Panc1 (cell line): Measurements from ENCODE around the gene SNAP47. TPM values are rescaled to one million over a fixed set of nuclear protein-coding genes. Genes with fewer than 3 reads are reported as not detected.

Experiments
- ATAC-seq: fragments of 200-7000 bp; cut with Tn5 transposase; 2 replicates; pipeline ENCODE4 v1.9.1; 2020; ENCODE audit warnings: mild to moderate bottlenecking, moderate library complexity
- BruUV-seq: library from RNA; stranded (reverse); fragments of 400-500 nt; replicated peaks from 2 replicates; lab custom pipeline; 2021; lab: Mats Ljungman, UMichigan
- CTCF ChIA-PET: fragments of 300-600 bp; sonication (Branson Sonifier 250); formaldehyde crosslinking; loops from one replicate; lab custom pipeline; 2022; ENCODE audit warnings: antibody characterized with exemption; lab: Charles Lee
- POLR2A ChIA-PET: fragments of 300-600 bp; sonication (Branson Sonifier 250); formaldehyde crosslinking; loops from one replicate; lab custom pipeline; 2022; ENCODE audit warnings: antibody characterized with exemption; lab: Charles Lee
- DNase-seq: peaks from one replicate; pipeline ENCODE4 v3.0.0-alpha.2; 2010; ENCODE audit warnings: low read depth, low spot score
- H3K27ac ChIP-seq: 2 replicates; pipeline ENCODE4 v1.5.1; 2011; ENCODE audit warnings: mild to moderate bottlenecking, low read length, inconsistent platforms
- H3K27me3 ChIP-seq: fragments of 200-500 bp; sonication (Bioruptor generic); 2 replicates; pipeline ENCODE4 v1.6.0; 2014; ENCODE audit warnings: low read length, inconsistent platforms; ENCODE audit not compliant: control insufficient read depth, insufficient read depth
- H3K36me3 ChIP-seq: fragments of 200-500 bp; sonication (Bioruptor generic); 2 replicates; pipeline ENCODE4 v1.5.1; 2014; ENCODE audit warnings: inconsistent platforms, mild to moderate bottlenecking, low read length, moderate library complexity; ENCODE audit not compliant: control insufficient read depth, insufficient read depth
- H3K4me1 ChIP-seq: 2 replicates; pipeline ENCODE4 v1.5.1; 2011; ENCODE audit warnings: inconsistent platforms, mild to moderate bottlenecking, low read length, moderate library complexity; ENCODE audit not compliant: control insufficient read depth, insufficient read depth
- H3K4me3 ChIP-seq, 2 experiments: 2 replicates each; pipeline ENCODE4 v1.5.1; 2011 to 2012; ENCODE audit warnings: low read depth in 2 of 2, low read length in 2 of 2, mild to moderate bottlenecking in 2 of 2, inconsistent platforms in 1 of 2, moderate library complexity in 1 of 2
- H3K9me3 ChIP-seq: fragments of 200-500 bp; sonication (Bioruptor generic); 2 replicates; pipeline ENCODE4 v1.5.1; 2014; ENCODE audit warnings: low read depth, mild to moderate bottlenecking, inconsistent platforms, low read length, moderate library complexity; ENCODE audit not compliant: control insufficient read depth, insufficient read depth
- CTCF ChIP-seq: fragments of 450-650 bp; IDR thresholded peaks from 2 replicates; pipeline ENCODE4 v1.5.1; 2017; ENCODE audit warnings: mild to moderate bottlenecking
- POLR2AphosphoS5 ChIP-seq: IDR thresholded peaks from 2 replicates; pipeline ENCODE4 v1.6.1; 2012; ENCODE audit warnings: mild to moderate bottlenecking, low read depth, low read length, moderate library complexity
- SIN3A ChIP-seq: IDR thresholded peaks from 2 replicates; pipeline ENCODE4 v1.6.1; 2012; ENCODE audit warnings: low read depth, mild to moderate bottlenecking, low read length, moderate library complexity, borderline replicate concordance; ENCODE audit not compliant: insufficient read depth
- TCF7L2 ChIP-seq: IDR thresholded peaks from 2 replicates; pipeline ENCODE4 v1.6.1; 2011; ENCODE audit warnings: mild to moderate bottlenecking, low read depth, low read length, inconsistent platforms
- in situ Hi-C: cut with HindIII; loops from 2 replicates; pipeline ENCODE4 v1.10.0; 2016; ENCODE audit warnings: low sequenced_read_pairs, low pct_unique_long_range_greater_than_20kb
- intact Hi-C: fragments of 100-400 bp; cut with micrococcal nuclease; formaldehyde crosslinking; loops from one replicate; pipeline ENCODE4 v1.10.0; 2022; ENCODE audit not compliant: unreplicated experiment
- total RNA-seq: library from RNA; stranded (reverse); gene quantifications from one replicate; pipeline ENCODE4 v1.2.1, GENCODE V29; 2021; ENCODE audit not compliant: unreplicated experiment
- TF ChIP-seq, protein P1 (sequence below), 2 experiments: IDR thresholded peaks; 2 replicates each; pipeline ENCODE4 v1.6.1; 2011 to 2012; ENCODE audit warnings: low read depth in 2 of 2, control low read depth in 1 of 2, low read length in 1 of 2, mild to moderate bottlenecking in 1 of 2, moderate library complexity in 1 of 2; ENCODE audit not compliant: insufficient read depth in 1 of 2

SNAP47 gene
- total RNA-seq, 1 experiment from 2014 or later: 55.6 TPM

DNA sequence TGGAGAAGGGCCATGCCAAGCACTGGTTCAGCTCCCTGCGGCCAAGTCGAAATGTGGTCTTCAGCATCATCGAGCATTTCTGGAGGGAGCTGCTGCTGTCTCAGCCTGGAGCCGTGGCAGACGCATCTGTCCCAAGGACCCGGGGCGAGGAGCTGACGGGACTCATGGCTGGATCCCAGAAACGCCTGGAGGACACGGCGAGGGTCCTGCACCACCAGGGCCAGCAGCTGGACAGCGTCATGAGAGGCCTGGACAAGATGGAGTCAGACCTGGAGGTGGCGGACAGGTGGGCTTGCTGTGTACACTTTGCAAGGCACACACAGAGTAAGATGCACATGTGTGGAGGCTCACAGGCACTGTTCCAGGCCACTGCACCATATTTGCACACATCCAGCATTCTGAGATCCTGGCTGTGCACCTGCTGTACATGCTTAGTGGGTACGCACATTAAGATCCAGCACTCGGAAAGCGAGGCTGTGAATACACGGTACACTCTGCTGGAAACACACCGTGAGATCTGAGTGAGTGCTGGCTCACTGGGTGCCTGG, 12.8 kb downstream of the SNAP47 start:
- ChIA-PET CTCF (no interaction called here), POLR2A (interaction anchor here (0.5 kb wide), 1 partner anchor 264 kb away, joined by 5 read pairs; no protein-coding TSS in a partner anchor)
- H3K27me3 ChIP-seq: no peaks in the 10 kb centered on the region
- H3K4me1 ChIP-seq: no peaks in the 10 kb centered on the region; the same call in 1 of the 2 replicates
- in situ Hi-C loops: no loop called here
- no peak overlapping the region for H3K27ac ChIP-seq
- intact Hi-C loops: no loop called here
- H3K36me3 ChIP-seq: no peaks in the 10 kb centered on the region
- ATAC-seq (0 out of 2 replicates have a peak, but pooled peaks have one; percentile 23), DNase-seq (no peak)
- BruUV-seq: no TSS peak
- H3K9me3 ChIP-seq: no peaks in the 10 kb centered on the region
- no peak for TF ChIP-seq CTCF
- TF ChIP-seq POLR2AphosphoS5: no peak
- no peak overlapping the region for H3K4me3 ChIP-seq

GRCh38 chr1:227748496-227749182, 13.4 kb downstream of the SNAP47 start:
- TF ChIP-seq POLR2AphosphoS5 (no peak), TCF7L2 (no peak), CTCF (no peak), SIN3A (no peak)
- TF ChIP-seq, protein P1, sequence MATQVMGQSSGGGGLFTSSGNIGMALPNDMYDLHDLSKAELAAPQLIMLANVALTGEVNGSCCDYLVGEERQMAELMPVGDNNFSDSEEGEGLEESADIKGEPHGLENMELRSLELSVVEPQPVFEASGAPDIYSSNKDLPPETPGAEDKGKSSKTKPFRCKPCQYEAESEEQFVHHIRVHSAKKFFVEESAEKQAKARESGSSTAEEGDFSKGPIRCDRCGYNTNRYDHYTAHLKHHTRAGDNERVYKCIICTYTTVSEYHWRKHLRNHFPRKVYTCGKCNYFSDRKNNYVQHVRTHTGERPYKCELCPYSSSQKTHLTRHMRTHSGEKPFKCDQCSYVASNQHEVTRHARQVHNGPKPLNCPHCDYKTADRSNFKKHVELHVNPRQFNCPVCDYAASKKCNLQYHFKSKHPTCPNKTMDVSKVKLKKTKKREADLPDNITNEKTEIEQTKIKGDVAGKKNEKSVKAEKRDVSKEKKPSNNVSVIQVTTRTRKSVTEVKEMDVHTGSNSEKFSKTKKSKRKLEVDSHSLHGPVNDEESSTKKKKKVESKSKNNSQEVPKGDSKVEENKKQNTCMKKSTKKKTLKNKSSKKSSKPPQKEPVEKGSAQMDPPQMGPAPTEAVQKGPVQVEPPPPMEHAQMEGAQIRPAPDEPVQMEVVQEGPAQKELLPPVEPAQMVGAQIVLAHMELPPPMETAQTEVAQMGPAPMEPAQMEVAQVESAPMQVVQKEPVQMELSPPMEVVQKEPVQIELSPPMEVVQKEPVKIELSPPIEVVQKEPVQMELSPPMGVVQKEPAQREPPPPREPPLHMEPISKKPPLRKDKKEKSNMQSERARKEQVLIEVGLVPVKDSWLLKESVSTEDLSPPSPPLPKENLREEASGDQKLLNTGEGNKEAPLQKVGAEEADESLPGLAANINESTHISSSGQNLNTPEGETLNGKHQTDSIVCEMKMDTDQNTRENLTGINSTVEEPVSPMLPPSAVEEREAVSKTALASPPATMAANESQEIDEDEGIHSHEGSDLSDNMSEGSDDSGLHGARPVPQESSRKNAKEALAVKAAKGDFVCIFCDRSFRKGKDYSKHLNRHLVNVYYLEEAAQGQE (IDR thresholded peaks at IDR 0.05; ENCODE audit: insufficient read depth in 1 of 2, low read depth in 2 of 2, low read length in 1 of 2): no peak
- H3K9me3 ChIP-seq: no peaks in the 10 kb centered on the region
- intact Hi-C loops (no loop called here), in situ Hi-C loops (no loop called here)
- POLR2A ChIA-PET: no interaction called here
- no peak overlapping the region for H3K27ac ChIP-seq
- H3K4me3 ChIP-seq: no peak overlapping the region
- BruUV-seq: no TSS peak
- H3K27me3 ChIP-seq: no peaks in the 10 kb centered on the region
- DNase-seq (no peak), ATAC-seq (peak; percentile 43; the same call in 1 of the 2 replicates)
- peaks cover 5% of the 10 kb centered on the region for H3K4me1 ChIP-seq
- CTCF ChIA-PET: no interaction called here
- H3K36me3 ChIP-seq: no peaks in the 10 kb centered on the region
